Upper lobe of left lung (tissue), 4 donors: ENCODE data around the gene GASK1A.
"Not testable (repeated sequence)": the region's sequence is repeated elsewhere in the genome, so short reads cannot be mapped to it uniquely, and the experiment has no call there.

Experiments
- POLR2A ChIP-seq, 4 donors: fragments of 450-650 bp; IDR thresholded peaks; one replicate each; pipeline ENCODE4 v1.5.1; 2016 to 2017; ENCODE audit warnings: antibody characterized with exemption in 4 of 4, mild to moderate bottlenecking in 2 of 4
- POLR2AphosphoS5 ChIP-seq, 2 donors: sonication (generic); formaldehyde crosslinking; IDR thresholded peaks; one replicate each; pipeline ENCODE4 v1.5.1; 2017; ENCODE audit warnings: antibody characterized with exemption in 2 of 2
- TF ChIP-seq, protein P1 (sequence below), 6 experiments: fragments of 450-650 bp in 4 of 6; fragments of 200-600 bp in 2 of 6; sonication (generic) in 2 of 6; IDR thresholded peaks; one replicate each; pipeline ENCODE4 v1.5.1; 2016 to 2019; ENCODE audit warnings: antibody characterized with exemption in 6 of 6

GRCh38 chr3:42974906-42975305 lies 4.2 kb upstream of the GASK1A start:
- TF ChIP-seq, protein P1, sequence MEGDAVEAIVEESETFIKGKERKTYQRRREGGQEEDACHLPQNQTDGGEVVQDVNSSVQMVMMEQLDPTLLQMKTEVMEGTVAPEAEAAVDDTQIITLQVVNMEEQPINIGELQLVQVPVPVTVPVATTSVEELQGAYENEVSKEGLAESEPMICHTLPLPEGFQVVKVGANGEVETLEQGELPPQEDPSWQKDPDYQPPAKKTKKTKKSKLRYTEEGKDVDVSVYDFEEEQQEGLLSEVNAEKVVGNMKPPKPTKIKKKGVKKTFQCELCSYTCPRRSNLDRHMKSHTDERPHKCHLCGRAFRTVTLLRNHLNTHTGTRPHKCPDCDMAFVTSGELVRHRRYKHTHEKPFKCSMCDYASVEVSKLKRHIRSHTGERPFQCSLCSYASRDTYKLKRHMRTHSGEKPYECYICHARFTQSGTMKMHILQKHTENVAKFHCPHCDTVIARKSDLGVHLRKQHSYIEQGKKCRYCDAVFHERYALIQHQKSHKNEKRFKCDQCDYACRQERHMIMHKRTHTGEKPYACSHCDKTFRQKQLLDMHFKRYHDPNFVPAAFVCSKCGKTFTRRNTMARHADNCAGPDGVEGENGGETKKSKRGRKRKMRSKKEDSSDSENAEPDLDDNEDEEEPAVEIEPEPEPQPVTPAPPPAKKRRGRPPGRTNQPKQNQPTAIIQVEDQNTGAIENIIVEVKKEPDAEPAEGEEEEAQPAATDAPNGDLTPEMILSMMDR (IDR thresholded peaks at IDR 0.05) = not testable (repeated sequence)
- TF ChIP-seq POLR2A, POLR2AphosphoS5 (IDR thresholded peaks at IDR 0.05): not testable (repeated sequence)
